AG04450 (cell line): ENCODE results near the gene TENT5A. TPM values are rescaled to one million over a fixed set of nuclear protein-coding genes. Genes with fewer than 3 reads are reported as not detected.

Experiments used
- CTCF ChIA-PET: fragments of 300-600, 350-600 bp; formaldehyde crosslinking; extraction: SDS; loops from one replicate; lab custom pipeline; 2022; ENCODE audit warnings: antibody characterized with exemption, inconsistent platforms; lab: Charles Lee
- POLR2A ChIA-PET: fragments of 350-600 bp; formaldehyde crosslinking; extraction: SDS; loops from one replicate; lab custom pipeline; 2021; ENCODE audit warnings: antibody characterized with exemption, inconsistent platforms; lab: Yijun Ruan, JAX
- DNase-seq: peaks from one replicate; pipeline ENCODE4 v3.0.0-alpha.2; 2011; ENCODE audit warnings: low read depth, low spot score
- H3K27ac ChIP-seq: one replicate; pipeline ENCODE4 v1.5.1; 2012; ENCODE audit warnings: low read depth, low read length, control low read depth
- H3K27me3 ChIP-seq: one replicate; pipeline ENCODE4 v1.6.0; 2012; ENCODE audit warnings: low read length; ENCODE audit not compliant: control insufficient read depth, insufficient read depth
- H3K4me3 ChIP-seq: 2 replicates; pipeline ENCODE4 v1.5.1; 2011; ENCODE audit warnings: mild to moderate bottlenecking, low read depth, low read length, control low read depth
- H3K9me3 ChIP-seq: 2 replicates; pipeline ENCODE4 v1.5.1; 2012; ENCODE audit warnings: low read length; ENCODE audit not compliant: control insufficient read depth, insufficient read depth
- polyA plus RNA-seq: library from polyadenylated mRNA; depleted of rRNA; stranded (reverse); fragments of >200 nt; gene quantifications from 2 replicates; pipeline ENCODE4 v1.2.3, GENCODE V29; 2011
- TF ChIP-seq, protein P1 (sequence below): IDR thresholded peaks from 2 replicates; pipeline ENCODE4 v1.5.1; 2011; ENCODE audit warnings: low read depth, low read length, control low read depth, inconsistent platforms

TENT5A gene
- polyA plus RNA-seq, 1 experiment: 14.0 TPM

DNA sequence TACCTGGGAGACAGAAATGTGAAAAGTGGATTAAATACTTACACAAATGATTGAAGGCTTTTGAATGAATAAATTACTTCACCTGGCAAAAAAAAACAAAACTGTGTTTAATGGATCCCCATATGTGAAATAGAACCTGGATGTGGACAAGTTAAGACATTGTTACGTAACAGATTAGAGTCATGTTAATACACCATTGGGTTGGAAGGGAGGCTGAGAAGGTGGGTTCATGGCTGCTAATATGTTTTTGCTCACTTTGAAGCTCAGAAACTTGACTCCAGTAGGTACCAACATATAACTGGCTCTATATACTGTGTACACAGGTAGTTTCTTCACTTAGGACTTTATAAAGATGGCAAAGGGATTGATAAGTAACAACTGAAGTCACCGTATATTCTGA is 21.4 kb upstream of the TENT5A start:
- DNase-seq: no peak
- Histone ChIP-seq H3K9me3 (no peaks in the 10 kb centered on the region), H3K4me3 (no peak overlapping the region), H3K27ac (no peak overlapping the region), H3K27me3 (no peaks in the 10 kb centered on the region)
- ChIA-PET CTCF (no interaction called here), POLR2A (no interaction called here)
- TF ChIP-seq, protein P1, sequence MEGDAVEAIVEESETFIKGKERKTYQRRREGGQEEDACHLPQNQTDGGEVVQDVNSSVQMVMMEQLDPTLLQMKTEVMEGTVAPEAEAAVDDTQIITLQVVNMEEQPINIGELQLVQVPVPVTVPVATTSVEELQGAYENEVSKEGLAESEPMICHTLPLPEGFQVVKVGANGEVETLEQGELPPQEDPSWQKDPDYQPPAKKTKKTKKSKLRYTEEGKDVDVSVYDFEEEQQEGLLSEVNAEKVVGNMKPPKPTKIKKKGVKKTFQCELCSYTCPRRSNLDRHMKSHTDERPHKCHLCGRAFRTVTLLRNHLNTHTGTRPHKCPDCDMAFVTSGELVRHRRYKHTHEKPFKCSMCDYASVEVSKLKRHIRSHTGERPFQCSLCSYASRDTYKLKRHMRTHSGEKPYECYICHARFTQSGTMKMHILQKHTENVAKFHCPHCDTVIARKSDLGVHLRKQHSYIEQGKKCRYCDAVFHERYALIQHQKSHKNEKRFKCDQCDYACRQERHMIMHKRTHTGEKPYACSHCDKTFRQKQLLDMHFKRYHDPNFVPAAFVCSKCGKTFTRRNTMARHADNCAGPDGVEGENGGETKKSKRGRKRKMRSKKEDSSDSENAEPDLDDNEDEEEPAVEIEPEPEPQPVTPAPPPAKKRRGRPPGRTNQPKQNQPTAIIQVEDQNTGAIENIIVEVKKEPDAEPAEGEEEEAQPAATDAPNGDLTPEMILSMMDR: no peak

DNA sequence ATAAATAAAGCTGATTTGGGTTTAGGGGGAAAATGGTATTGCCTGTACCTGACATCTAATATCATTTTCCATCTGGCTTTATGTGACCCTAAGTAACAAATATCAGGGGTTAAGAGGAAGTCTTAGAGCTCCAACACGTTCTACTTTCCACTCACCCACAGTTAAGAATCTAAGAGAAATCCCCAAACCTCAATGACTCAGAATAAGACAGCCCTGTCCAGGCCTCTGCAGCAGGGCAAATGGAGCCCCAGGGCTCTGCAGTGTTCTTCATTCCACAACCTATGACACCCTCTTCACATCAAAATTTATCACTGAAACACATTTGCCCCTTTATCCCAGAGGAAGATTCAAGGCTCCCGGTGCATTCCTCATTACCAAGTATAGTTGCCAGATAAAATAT is 20.3 kb upstream of the TENT5A start:
- no peak for DNase-seq
- no peaks in the 10 kb centered on the region for H3K27me3 ChIP-seq
- H3K9me3 ChIP-seq: no peaks in the 10 kb centered on the region
- H3K4me3 ChIP-seq: no peak overlapping the region
- POLR2A ChIA-PET: no interaction called here
- CTCF ChIA-PET: interaction anchor here (1.0 kb wide), 1 partner anchor 268 kb away, joined by 3 read pairs; no protein-coding TSS in a partner anchor
- H3K27ac ChIP-seq: no peak overlapping the region
- TF ChIP-seq, protein P1: no peak

DNA sequence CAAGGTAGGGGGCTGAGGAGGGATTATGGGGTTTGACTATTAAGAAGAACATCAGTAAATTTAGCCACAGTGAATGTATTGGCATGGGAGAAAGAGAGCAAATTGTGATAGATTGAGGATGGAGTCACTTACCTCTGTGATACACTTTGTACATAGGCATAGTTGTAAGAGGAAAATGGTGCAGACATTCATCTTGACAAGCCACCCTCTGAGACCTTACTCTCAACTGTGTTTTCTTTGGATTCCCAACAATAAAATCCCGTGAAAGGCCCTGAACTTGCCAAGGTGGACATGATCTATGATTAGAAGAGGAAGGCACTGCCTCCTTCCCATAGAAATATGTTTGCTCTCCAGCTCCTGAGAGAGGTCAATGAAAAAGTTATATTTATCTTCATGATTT is 18.6 kb upstream of the TENT5A start:
- H3K4me3 ChIP-seq: no peak overlapping the region
- no peak for DNase-seq
- no peaks in the 10 kb centered on the region for H3K9me3 ChIP-seq
- no peak overlapping the region for H3K27ac ChIP-seq
- CTCF ChIA-PET: no interaction called here
- TF ChIP-seq, protein P1: no peak
- no peaks in the 10 kb centered on the region for H3K27me3 ChIP-seq
- POLR2A ChIA-PET: no interaction called here

DNA sequence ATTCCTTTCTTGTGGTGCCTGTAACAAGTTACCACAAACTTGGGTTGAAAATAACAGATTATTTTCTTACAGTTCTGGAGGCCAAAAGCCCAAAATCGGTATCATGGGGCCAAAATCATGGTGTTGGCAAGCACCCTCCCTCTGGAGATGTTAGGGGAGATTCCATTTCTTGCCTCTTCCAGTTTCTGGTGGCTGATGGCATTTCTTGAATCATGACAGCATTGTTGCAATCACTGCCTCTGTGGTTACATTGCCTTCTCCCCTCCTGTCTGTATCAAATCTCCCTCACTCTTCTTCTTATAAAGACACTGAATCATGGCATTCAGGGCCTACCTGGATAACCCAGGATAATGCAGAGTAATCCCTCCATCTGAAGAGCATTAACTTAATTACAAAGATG is 17.9 kb upstream of the TENT5A start:
- H3K4me3 ChIP-seq: no peak overlapping the region
- no peak for DNase-seq
- POLR2A ChIA-PET: no interaction called here
- TF ChIP-seq, protein P1: no peak
- no peaks in the 10 kb centered on the region for H3K27me3 ChIP-seq
- no peak overlapping the region for H3K27ac ChIP-seq
- CTCF ChIA-PET: no interaction called here
- H3K9me3 ChIP-seq: no peaks in the 10 kb centered on the region

DNA sequence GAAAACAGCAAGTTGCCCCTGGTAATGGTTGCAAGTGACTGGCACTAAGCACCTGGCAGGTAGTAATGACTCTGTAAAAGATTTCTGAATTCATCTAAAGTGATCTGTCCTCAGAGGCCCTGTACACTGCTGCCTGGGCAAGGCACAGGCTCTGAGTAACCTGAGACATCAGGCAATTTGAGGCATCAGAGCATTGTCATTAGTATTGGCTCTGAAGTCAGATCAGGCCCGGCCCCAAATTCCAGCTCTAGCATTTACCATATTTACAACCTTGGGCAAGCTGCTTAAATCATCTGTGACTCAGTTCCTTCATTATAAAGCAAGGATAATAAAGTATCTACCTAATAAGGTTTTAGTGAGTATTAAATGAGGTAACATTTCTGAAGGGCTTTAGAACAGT is 17.3 kb upstream of the TENT5A start:
- no peak for DNase-seq
- H3K27me3 ChIP-seq: no peaks in the 10 kb centered on the region
- no peak overlapping the region for H3K4me3 ChIP-seq
- ChIA-PET POLR2A (no interaction called here), CTCF (no interaction called here)
- H3K27ac ChIP-seq: no peak overlapping the region
- no peaks in the 10 kb centered on the region for H3K9me3 ChIP-seq
- TF ChIP-seq, protein P1: no peak
